HG03060 (cell line): ENCODE measurements around the gene EPB41L4B.

Source experiments
- ATAC-seq: cut with Tn5 transposase; IDR thresholded peaks from one replicate; pipeline ENCODE4 v1.9.1; 2021; ENCODE audit warnings: low read depth, moderate number of reproducible peaks; ENCODE audit not compliant: unreplicated experiment

The EPB41L4B gene

GRCh38 chr9:109272045-109272444 is 48.8 kb downstream of the EPB41L4B start:
- ATAC-seq: no peak

- ATAC-seq: no peak
Measured at GRCh38 chr9:109270971-109271925, 49.6 kb downstream of the EPB41L4B start.

GRCh38 chr9:109270441-109270840 is 50.4 kb downstream of the EPB41L4B start:
- ATAC-seq: no peak

- ATAC-seq: no peak
Measured at GRCh38 chr9:109269839-109270238, 51.0 kb downstream of the EPB41L4B start.

- ATAC-seq: no peak
Measured at GRCh38 chr9:109269081-109269480, 51.8 kb downstream of the EPB41L4B start.

GRCh38 chr9:109267555-109267954 is 53.3 kb downstream of the EPB41L4B start:
- no peak for ATAC-seq

- no peak for ATAC-seq
Measured at GRCh38 chr9:109264877-109265587, 55.8 kb downstream of the EPB41L4B start.

GRCh38 chr9:109263358-109263757 is 57.5 kb downstream of the EPB41L4B start:
- no peak for ATAC-seq

GRCh38 chr9:109258481-109259302 is 62.2 kb downstream of the EPB41L4B start:
- no peak for ATAC-seq

GRCh38 chr9:109256336-109256735 is 64.5 kb downstream of the EPB41L4B start:
- ATAC-seq: no peak

GRCh38 chr9:109255394-109255793 is 65.5 kb downstream of the EPB41L4B start:
- ATAC-seq: no peak

GRCh38 chr9:109254317-109254716 is 66.5 kb downstream of the EPB41L4B start:
- ATAC-seq: no peak

GRCh38 chr9:109253637-109254284 is 67.1 kb downstream of the EPB41L4B start:
- ATAC-seq: no peak

GRCh38 chr9:109253241-109253636 is 67.6 kb downstream of the EPB41L4B start:
- no peak for ATAC-seq

GRCh38 chr9:109252291-109252690 is 68.6 kb downstream of the EPB41L4B start:
- ATAC-seq: no peak

- ATAC-seq: no peak
Measured at GRCh38 chr9:109251776-109252106, 69.1 kb downstream of the EPB41L4B start.

- no peak for ATAC-seq
Measured at GRCh38 chr9:109251080-109251775, 69.6 kb downstream of the EPB41L4B start.

- no peak for ATAC-seq
Measured at GRCh38 chr9:109250771-109251079, 70.1 kb downstream of the EPB41L4B start.

GRCh38 chr9:109250311-109250741 is 70.5 kb downstream of the EPB41L4B start:
- ATAC-seq: no peak

GRCh38 chr9:109249615-109250014 is 71.2 kb downstream of the EPB41L4B start:
- no peak for ATAC-seq
